ENCODE measurements around the gene ARPC3.
"Not testable (repeated sequence)": the region's sequence is repeated elsewhere in the genome, so short reads cannot be mapped to it uniquely, and the experiment has no call there.

Gene ARPC3

GRCh38 chr12:110410086-110410485, 40.1 kb downstream of the ARPC3 start:
- not testable (repeated sequence) for DNase-seq

DNA sequence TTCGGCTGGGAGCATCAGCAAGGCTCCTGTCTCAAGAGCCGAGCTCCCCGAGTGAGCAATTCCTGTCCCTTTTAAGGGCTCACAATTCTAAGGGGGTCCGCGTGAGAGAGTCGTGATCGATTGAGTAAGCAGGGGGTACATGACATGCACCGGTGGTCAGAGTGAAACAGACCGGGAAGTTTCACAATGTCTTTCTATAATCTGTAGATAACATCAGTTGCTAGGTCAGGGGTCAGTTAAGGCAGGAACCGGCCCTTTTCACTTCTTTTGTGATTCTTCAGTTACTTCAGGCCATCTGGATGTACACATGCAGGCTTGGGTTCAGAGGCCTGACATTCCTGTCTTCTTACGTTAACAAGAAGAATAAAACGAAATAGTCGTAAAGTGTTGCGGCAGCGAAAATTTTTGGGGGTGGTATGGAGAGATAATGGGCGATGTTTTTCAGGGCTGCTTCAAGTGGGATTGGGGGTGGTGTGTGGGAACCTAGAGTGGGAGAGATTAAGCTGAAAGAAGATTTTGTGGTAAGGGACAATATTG, 44.9 kb downstream of the ARPC3 start:
- DNase-seq = not testable (repeated sequence)

- DNase-seq = peak; percentile 74
Measured at GRCh38 chr12:110403976-110404682, 46.0 kb downstream of the ARPC3 start.

- DNase-seq = peak; percentile 86
Measured at GRCh38 chr12:110403146-110403975, 46.8 kb downstream of the ARPC3 start, which contains the start of gene ANAPC7. ANAPC7 (minus strand) TSS chr12:110403708; CDS start chr12:110403627, 81 bp downstream.

Measured in activated CD4-positive, alpha-beta T cell treated with anti-CD3 and anti-CD28 coated beads, Interleukin-2, amount 50 U/mL, for 1 hour (primary cell).